ENCODE data around the gene ITGB1. TPM values are rescaled to one million over a fixed set of nuclear protein-coding genes. Genes with fewer than 3 reads are reported as not detected.

ITGB1 gene
- total and polyA plus RNA-seq, 8 donors, result 57.9 to 909 (median 176) TPM

- no peak for DNase-seq
- intact Hi-C loops (cut with DNase I; ENCODE audit: low total_unique reads), result no loop called here
- H3K27ac ChIP-seq, result no peak overlapping the region
- 42 to 57% (median 53%) methylated on average over 2 to 3 of the region's 3 CpGs for WGBS, 5 donors
- no peak overlapping the region for H3K4me3 ChIP-seq
- TF ChIP-seq EP300 (IDR thresholded peaks at IDR 0.05) (no peak), POLR2AphosphoS5 (IDR thresholded peaks at IDR 0.05) (no peak)
- no peaks in the 10 kb centered on the region for H3K27me3 ChIP-seq
- no peaks in the 10 kb centered on the region for H3K9me3 ChIP-seq
- no peaks in the 10 kb centered on the region for H3K4me1 ChIP-seq
- H3K36me3 ChIP-seq, result peaks cover 8 to 35% (median 26%) of the 10 kb centered on the region in 4 donors
Observed at GRCh38 chr10:32893434-32893833, 64.6 kb downstream of the ITGB1 start.

- peaks cover 0 to 13% (median 10%) of the 10 kb centered on the region in 4 donors for H3K36me3 ChIP-seq
- H3K4me1 ChIP-seq, result no peaks in the 10 kb centered on the region
- intact Hi-C loops (cut with DNase I; ENCODE audit: low total_unique reads), result no loop called here
- H3K27me3 ChIP-seq, result no peaks in the 10 kb centered on the region
- no peak for DNase-seq
- no peak overlapping the region for H3K27ac ChIP-seq
- 81 to 89% (median 86%) methylated on average over 8 of the region's 8 CpGs for WGBS, 5 donors
- no peak for TF ChIP-seq POLR2A (IDR thresholded peaks at IDR 0.05)
- TF ChIP-seq EP300 (IDR thresholded peaks at IDR 0.05), result no peak
- TF ChIP-seq CTCF (IDR thresholded peaks at IDR 0.05), result no peak
- no peak for TF ChIP-seq POLR2AphosphoS5 (IDR thresholded peaks at IDR 0.05)
- H3K9me3 ChIP-seq, result no peaks in the 10 kb centered on the region
- H3K4me3 ChIP-seq, result no peak overlapping the region
Observed at GRCh38 chr10:32891261-32891660, 66.8 kb downstream of the ITGB1 start.

DNA sequence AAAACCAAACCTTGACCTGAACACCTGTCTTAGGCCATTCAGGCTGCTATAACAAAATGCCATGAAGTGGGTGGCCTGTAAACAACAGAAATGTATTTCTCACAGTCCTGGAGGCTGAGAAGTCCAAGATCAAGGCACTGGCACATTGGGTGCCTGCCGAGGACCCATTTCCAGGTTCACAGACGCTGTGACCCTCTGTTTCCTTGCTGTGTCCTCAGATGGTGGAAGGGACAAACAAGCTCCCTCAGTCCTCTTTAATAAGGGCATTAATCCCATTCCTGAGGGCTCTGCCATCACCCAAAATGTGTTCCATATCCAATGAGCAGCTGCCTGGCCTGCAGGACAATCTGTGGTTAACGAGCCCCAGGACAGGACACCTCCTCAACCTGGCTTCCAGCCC is 67.6 kb downstream of the ITGB1 start:
- intact Hi-C loops (cut with DNase I; ENCODE audit: low total_unique reads), result no loop called here
- Histone ChIP-seq H3K9me3 (no peaks in the 10 kb centered on the region), H3K4me3 (no peak overlapping the region), H3K4me1 (no peaks in the 10 kb centered on the region), H3K27me3 (no peaks in the 10 kb centered on the region), H3K36me3 (peaks cover 0 to 5% (median 4%) of the 10 kb centered on the region in 4 donors), H3K27ac (no peak overlapping the region)
- TF ChIP-seq EP300 (IDR thresholded peaks at IDR 0.05), result no peak
- no peak for TF ChIP-seq POLR2AphosphoS5 (IDR thresholded peaks at IDR 0.05)
- no peak for TF ChIP-seq CTCF (IDR thresholded peaks at IDR 0.05)
- TF ChIP-seq POLR2A (IDR thresholded peaks at IDR 0.05), result no peak
- DNase-seq, result no peak
- WGBS, 5 donors, result 64 to 96% (median 76%) methylated on average over 3 of the region's 3 CpGs

DNA sequence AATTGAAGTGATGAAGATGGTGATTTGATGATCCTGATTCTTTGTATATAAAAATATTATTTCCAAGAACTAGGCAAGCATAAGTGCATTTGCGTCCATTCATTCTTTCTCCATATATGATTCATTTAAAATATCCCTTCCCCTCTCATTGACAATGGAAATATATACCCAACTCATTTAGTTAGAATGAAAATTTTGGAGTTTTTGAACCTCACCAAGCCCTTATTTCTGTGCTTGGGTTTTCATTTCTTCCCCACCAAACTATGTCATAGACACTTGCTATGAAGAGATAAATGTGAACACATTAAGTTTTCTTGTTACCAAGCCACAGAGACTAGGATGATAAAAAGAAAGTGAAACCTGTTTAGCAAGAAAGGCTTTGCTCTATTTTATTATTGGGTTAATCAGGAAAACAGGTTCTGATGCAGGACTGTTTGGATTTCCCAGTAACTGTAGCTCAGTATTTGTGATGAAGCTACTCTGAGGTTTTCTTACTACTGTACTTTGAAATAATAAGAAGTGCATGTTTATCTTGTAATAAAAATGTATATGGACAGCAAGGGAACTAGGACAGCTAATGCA is 68.3 kb downstream of the ITGB1 start:
- no peak for DNase-seq
- TF ChIP-seq EP300 (IDR thresholded peaks at IDR 0.05) (no peak), POLR2A (IDR thresholded peaks at IDR 0.05) (no peak)
- H3K27me3 ChIP-seq, result no peaks in the 10 kb centered on the region
- H3K4me1 ChIP-seq, result no peaks in the 10 kb centered on the region
- no peak overlapping the region for H3K27ac ChIP-seq
- H3K4me3 ChIP-seq, result no peak overlapping the region
- 91 to 100% (median 98%) methylated on average over 1 of the region's 1 CpG for WGBS, 5 donors
- no peaks in the 10 kb centered on the region for H3K36me3 ChIP-seq
- intact Hi-C loops (cut with DNase I; ENCODE audit: low total_unique reads), result no loop called here
- H3K9me3 ChIP-seq, result no peaks in the 10 kb centered on the region

- intact Hi-C loops (cut with DNase I; ENCODE audit: low total_unique reads), result no loop called here
- DNase-seq, result no peak
- H3K4me3 ChIP-seq, result no peak overlapping the region
- 91 to 96% (median 93%) methylated on average over 11 of the region's 11 CpGs for WGBS, 5 donors
- H3K4me1 ChIP-seq, result no peaks in the 10 kb centered on the region
- no peaks in the 10 kb centered on the region for H3K36me3 ChIP-seq
- no peaks in the 10 kb centered on the region for H3K9me3 ChIP-seq
- no peaks in the 10 kb centered on the region for H3K27me3 ChIP-seq
- no peak overlapping the region for H3K27ac ChIP-seq
- no peak for TF ChIP-seq POLR2AphosphoS5 (IDR thresholded peaks at IDR 0.05)
- TF ChIP-seq CTCF (IDR thresholded peaks at IDR 0.05), result no peak
- TF ChIP-seq POLR2A (IDR thresholded peaks at IDR 0.05), result no peak
- TF ChIP-seq EP300 (IDR thresholded peaks at IDR 0.05), result no peak
Observed at GRCh38 chr10:32888161-32888927, 69.7 kb downstream of the ITGB1 start.
